NOMO-1 (cell line): ENCODE results near the gene LIG4.

Experiments used
- DNase-seq, 2 experiments: peaks; one replicate each; lab custom pipeline; 2025; ENCODE audit not compliant: unreplicated experiment in 2 of 2; lab: John Stamatoyannopoulos, UW

Gene LIG4

GRCh38 chr13:108194435-108194936, 20.9 kb downstream of the LIG4 start:
- DNase-seq: no peak

GRCh38 chr13:108193806-108194205, 21.5 kb downstream of the LIG4 start:
- DNase-seq: no peak

- no peak for DNase-seq
Measured at GRCh38 chr13:108190897-108191296, 24.4 kb downstream of the LIG4 start.

- no peak for DNase-seq
Measured at GRCh38 chr13:108188260-108188659, 27.1 kb downstream of the LIG4 start.

GRCh38 chr13:108185223-108185622, 30.1 kb downstream of the LIG4 start:
- DNase-seq: no peak

- DNase-seq: no peak
Measured at GRCh38 chr13:108182652-108183051, 32.7 kb downstream of the LIG4 start.

- DNase-seq: no peak
Measured at GRCh38 chr13:108178078-108178477, 37.3 kb downstream of the LIG4 start.

- DNase-seq: peak; percentile 2 to 14
Measured at GRCh38 chr13:108176685-108177274, 38.6 kb downstream of the LIG4 start.

- no peak for DNase-seq
Measured at GRCh38 chr13:108168929-108169328, 46.4 kb downstream of the LIG4 start.

- DNase-seq: no peak
Measured at GRCh38 chr13:108166078-108166477, 49.3 kb downstream of the LIG4 start.

- DNase-seq: no peak
Measured at GRCh38 chr13:108158746-108159145, 56.6 kb downstream of the LIG4 start.
